ENCODE data around the gene IL1F10. TPM values are rescaled to one million over a fixed set of nuclear protein-coding genes. Genes with fewer than 3 reads are reported as not detected.

IL1F10 gene
- polyA plus RNA-seq, 1 donor (not counting 4 experiments of a cell fraction or from before 2014, with no cell fraction given): 0.37 TPM

DNA sequence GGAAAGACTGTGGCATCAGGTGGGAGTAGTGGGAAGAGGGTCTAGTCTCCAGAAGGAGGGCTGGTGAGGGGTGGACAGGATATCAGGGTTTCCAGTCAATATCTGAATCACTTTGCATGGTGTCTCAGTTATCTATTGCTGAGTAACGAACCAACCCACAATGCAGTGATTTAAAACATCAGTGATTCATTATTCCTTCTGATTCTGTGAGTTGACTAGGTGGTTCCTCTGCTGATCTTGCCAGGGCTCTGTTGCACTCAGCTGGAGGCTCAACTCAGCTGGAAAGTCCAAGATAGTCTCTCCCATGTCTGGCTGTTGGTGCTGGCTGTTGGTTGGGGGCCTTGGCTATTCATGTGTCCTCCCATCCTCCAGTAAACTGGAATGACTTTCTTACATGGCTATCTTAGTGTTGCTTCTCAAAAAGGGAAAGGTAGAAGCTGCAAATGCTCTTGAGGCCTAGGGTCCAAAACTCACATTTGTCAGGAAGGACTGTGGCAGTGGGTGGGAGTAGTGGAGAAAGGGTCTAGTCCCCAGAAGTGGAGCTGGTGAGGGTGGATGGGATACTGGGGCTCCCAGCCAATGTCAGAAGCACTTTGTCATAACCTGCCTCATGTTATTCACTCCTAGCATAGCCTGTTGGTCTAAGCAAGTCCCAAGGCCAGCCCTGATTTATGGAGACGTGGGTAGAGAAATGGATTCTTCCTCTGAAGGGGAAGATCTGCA, 13.9 kb downstream of the IL1F10 start:
- no peak for DNase-seq (ENCODE audit: low read depth, low spot score)
- peaks cover 57% of the 10 kb centered on the region for H3K4me1 ChIP-seq (ENCODE audit: control insufficient read depth, extremely low read depth, insufficient read depth, low read length)
- H3K27ac ChIP-seq (ENCODE audit: control insufficient read depth, insufficient read depth, low read length): no peak overlapping the region

DNA sequence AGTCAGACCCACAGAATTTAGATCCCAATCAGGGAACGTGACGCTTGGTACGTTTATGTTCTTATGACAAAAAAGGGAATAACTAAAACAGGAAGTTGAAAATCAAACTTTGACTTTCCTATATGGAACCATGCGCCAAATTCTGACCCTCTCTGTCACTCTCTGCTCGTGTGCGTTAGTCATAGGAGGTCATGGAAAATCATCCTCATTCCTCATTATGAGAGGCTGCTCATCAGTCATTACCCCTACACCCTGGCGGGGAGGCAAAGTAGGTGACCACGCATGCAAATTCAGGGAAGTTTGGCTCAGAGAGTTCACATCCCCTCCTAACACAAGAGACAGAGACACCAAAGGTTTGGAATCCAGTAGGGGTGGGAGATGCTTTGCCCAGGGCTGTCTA, 15.5 kb downstream of the IL1F10 start:
- H3K9ac ChIP-seq (ENCODE audit: control insufficient read depth, extremely low read depth, insufficient read depth, low read length): no peak overlapping the region
- peaks cover 41% of the 10 kb centered on the region for H3K4me1 ChIP-seq (ENCODE audit: control insufficient read depth, extremely low read depth, insufficient read depth, low read length)
- DNase-seq (ENCODE audit: low read depth, low spot score) (no peak), FAIRE-seq (no peak)
- H3K9me3 ChIP-seq (ENCODE audit: control insufficient read depth, low read depth, low read length): no peaks in the 10 kb centered on the region
- dilution Hi-C loops (cut with MboI; ENCODE audit: extremely low pct_ligation_motif_present, low sequenced_read_pairs): no loop called here
- H3K27me3 ChIP-seq (ENCODE audit: control insufficient read depth, extremely low read depth, insufficient read depth, low read length): no peaks in the 10 kb centered on the region
- H2AFZ ChIP-seq (ENCODE audit: control insufficient read depth, low read length): no peak overlapping the region
- H3K27ac ChIP-seq (ENCODE audit: control insufficient read depth, insufficient read depth, low read length): no peak overlapping the region
- no peak overlapping the region for H3K4me2 ChIP-seq (ENCODE audit: control insufficient read depth, extremely low read depth, insufficient read depth, low read depth, low read length)
- no peaks in the 10 kb centered on the region for H3K79me2 ChIP-seq (ENCODE audit: control insufficient read depth, insufficient read depth, low read length)
- H4K20me1 ChIP-seq (ENCODE audit: control insufficient read depth, extremely low read depth, insufficient read depth, low read length): no peaks in the 10 kb centered on the region
- peaks cover 3% of the 10 kb centered on the region for H3K9me1 ChIP-seq (ENCODE audit: control insufficient read depth, extremely low read depth, insufficient read depth, low read length)
- no peaks in the 10 kb centered on the region for H3K36me3 ChIP-seq (ENCODE audit: control insufficient read depth in 2 of 2, extremely low read depth in 1 of 2, insufficient read depth in 2 of 2, low read length in 2 of 2)
- no peak overlapping the region for H3K4me3 ChIP-seq (ENCODE audit: control insufficient read depth in 2 of 3, extremely low read depth in 1 of 3, insufficient read depth in 2 of 3, low read depth in 1 of 3, low read length in 3 of 3)
- TF ChIP-seq, protein P1, sequence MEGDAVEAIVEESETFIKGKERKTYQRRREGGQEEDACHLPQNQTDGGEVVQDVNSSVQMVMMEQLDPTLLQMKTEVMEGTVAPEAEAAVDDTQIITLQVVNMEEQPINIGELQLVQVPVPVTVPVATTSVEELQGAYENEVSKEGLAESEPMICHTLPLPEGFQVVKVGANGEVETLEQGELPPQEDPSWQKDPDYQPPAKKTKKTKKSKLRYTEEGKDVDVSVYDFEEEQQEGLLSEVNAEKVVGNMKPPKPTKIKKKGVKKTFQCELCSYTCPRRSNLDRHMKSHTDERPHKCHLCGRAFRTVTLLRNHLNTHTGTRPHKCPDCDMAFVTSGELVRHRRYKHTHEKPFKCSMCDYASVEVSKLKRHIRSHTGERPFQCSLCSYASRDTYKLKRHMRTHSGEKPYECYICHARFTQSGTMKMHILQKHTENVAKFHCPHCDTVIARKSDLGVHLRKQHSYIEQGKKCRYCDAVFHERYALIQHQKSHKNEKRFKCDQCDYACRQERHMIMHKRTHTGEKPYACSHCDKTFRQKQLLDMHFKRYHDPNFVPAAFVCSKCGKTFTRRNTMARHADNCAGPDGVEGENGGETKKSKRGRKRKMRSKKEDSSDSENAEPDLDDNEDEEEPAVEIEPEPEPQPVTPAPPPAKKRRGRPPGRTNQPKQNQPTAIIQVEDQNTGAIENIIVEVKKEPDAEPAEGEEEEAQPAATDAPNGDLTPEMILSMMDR (optimal IDR thresholded peaks at IDR 0.05 in 1 of 3, IDR thresholded peaks at IDR 0.05 in 1 of 3, conservative IDR thresholded peaks at IDR 0.05 in 1 of 3; ENCODE audit: extremely low read depth in 1 of 3, insufficient read depth in 2 of 3, low read length in 3 of 3): no peak
- no peak for TF ChIP-seq EZH2 (IDR thresholded peaks at IDR 0.05; ENCODE audit: low read length)

More for the DNA sequence above, 13.9 kb downstream of the IL1F10 start:
- no peak overlapping the region for H2AFZ ChIP-seq (ENCODE audit: control insufficient read depth, low read length)
- H3K4me3 ChIP-seq (ENCODE audit: control insufficient read depth in 2 of 3, extremely low read depth in 1 of 3, insufficient read depth in 2 of 3, low read depth in 1 of 3, low read length in 3 of 3): no peak overlapping the region
- no peak for FAIRE-seq
- no peaks in the 10 kb centered on the region for H3K36me3 ChIP-seq (ENCODE audit: control insufficient read depth in 2 of 2, extremely low read depth in 1 of 2, insufficient read depth in 2 of 2, low read length in 2 of 2)
- H4K20me1 ChIP-seq (ENCODE audit: control insufficient read depth, extremely low read depth, insufficient read depth, low read length): no peaks in the 10 kb centered on the region
- no peaks in the 10 kb centered on the region for H3K79me2 ChIP-seq (ENCODE audit: control insufficient read depth, insufficient read depth, low read length)
- TF ChIP-seq EZH2 (IDR thresholded peaks at IDR 0.05; ENCODE audit: low read length): no peak
- TF ChIP-seq, protein P1 (optimal IDR thresholded peaks at IDR 0.05 in 1 of 3, IDR thresholded peaks at IDR 0.05 in 1 of 3, conservative IDR thresholded peaks at IDR 0.05 in 1 of 3; ENCODE audit: extremely low read depth in 1 of 3, insufficient read depth in 2 of 3, low read length in 3 of 3): no peak
- no peak overlapping the region for H3K4me2 ChIP-seq (ENCODE audit: control insufficient read depth, extremely low read depth, insufficient read depth, low read depth, low read length)
- no peaks in the 10 kb centered on the region for H3K9me3 ChIP-seq (ENCODE audit: control insufficient read depth, low read depth, low read length)
- H3K9ac ChIP-seq (ENCODE audit: control insufficient read depth, extremely low read depth, insufficient read depth, low read length): no peak overlapping the region
- peaks cover 3% of the 10 kb centered on the region for H3K9me1 ChIP-seq (ENCODE audit: control insufficient read depth, extremely low read depth, insufficient read depth, low read length)
- dilution Hi-C loops (cut with MboI; ENCODE audit: extremely low pct_ligation_motif_present, low sequenced_read_pairs): no loop called here
- H3K27me3 ChIP-seq (ENCODE audit: control insufficient read depth, extremely low read depth, insufficient read depth, low read length): no peaks in the 10 kb centered on the region

Data from keratinocyte (primary cell).